NOMO-1 (cell line): Measurements from ENCODE around the gene GLIS2.

Source experiments
- DNase-seq, 2 experiments: peaks; one replicate each; lab custom pipeline; 2025; ENCODE audit not compliant: unreplicated experiment in 2 of 2; lab: John Stamatoyannopoulos, UW

GLIS2 gene

GRCh38 chr16:4349332-4349731 lies 33.5 kb downstream of the GLIS2 start:
- no peak for DNase-seq

GRCh38 chr16:4350365-4350786 lies 34.5 kb downstream of the GLIS2 start:
- DNase-seq = no peak

DNA sequence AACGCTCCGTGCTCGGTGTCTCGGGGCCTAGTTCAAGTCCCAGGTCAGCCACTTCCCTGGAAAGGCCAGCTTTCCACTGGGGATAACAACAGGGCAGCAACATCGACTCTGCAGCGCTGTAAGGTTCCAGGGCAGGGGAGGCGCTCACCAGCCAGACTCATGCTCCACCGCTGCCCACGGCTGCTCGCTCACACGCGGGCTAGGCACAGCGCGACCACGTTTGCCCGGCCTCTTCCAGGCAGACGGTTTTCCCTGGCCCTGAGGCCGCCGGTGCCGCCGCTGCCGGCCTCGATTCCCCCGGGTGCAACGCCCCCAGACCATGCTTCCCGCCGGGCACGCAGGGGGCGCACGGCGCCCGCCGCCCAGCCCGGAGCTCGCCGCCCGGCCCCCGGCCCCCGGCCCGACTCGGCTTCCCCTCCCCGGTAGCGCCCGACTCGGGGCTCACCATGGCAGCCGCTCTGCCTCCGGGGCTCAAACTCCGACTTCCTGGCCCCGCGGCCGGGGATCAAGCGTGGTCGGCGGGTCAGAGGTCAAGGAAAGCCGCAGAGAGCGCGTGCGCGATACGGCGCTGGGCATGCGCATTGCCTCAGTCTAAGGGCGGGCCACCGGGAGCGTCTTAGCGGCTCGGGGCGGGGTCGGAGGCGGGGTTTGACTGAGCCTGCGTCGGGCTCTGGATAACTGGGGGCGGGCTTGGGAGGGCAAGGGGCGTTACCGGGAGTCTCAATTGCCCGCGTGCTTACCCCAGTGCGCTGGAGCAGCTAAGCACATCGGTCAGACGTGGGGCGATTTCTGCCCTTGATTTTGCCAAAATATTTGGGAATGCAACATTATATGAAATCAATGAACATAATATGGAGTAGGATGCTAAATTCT lies 35.2 kb downstream of the GLIS2 start, which contains the start of gene PAM16:
TSS of gene PAM16 (minus strand) at position 535 of the 873 bp plus-strand sequence. CDS start at position 448, 87 bp downstream.
- peak; percentile 90 to 96 for DNase-seq

DNA sequence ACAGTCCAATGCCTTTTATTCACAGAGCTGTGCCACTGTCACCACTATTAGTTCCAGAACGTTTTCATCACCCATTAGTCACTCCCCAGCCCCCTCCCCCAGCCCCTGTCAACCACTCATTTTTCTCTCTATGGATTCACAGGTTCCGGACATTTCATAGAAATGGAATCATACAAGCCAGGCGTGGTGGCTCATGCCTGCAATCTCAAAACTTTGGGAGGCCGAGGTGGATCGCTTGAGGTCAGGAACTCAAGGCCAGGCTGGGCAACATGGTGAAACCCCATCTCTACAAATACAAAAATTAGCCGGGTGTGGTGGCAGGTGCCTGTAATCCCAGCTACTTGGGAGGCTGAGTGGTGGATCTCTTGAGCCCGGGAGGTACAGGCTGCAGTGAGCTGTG lies 36.0 kb downstream of the GLIS2 start:
- no peak for DNase-seq

GRCh38 chr16:4352843-4353242 lies 37.0 kb downstream of the GLIS2 start:
- no peak for DNase-seq

GRCh38 chr16:4353675-4354074 lies 37.8 kb downstream of the GLIS2 start:
- DNase-seq = no peak

DNA sequence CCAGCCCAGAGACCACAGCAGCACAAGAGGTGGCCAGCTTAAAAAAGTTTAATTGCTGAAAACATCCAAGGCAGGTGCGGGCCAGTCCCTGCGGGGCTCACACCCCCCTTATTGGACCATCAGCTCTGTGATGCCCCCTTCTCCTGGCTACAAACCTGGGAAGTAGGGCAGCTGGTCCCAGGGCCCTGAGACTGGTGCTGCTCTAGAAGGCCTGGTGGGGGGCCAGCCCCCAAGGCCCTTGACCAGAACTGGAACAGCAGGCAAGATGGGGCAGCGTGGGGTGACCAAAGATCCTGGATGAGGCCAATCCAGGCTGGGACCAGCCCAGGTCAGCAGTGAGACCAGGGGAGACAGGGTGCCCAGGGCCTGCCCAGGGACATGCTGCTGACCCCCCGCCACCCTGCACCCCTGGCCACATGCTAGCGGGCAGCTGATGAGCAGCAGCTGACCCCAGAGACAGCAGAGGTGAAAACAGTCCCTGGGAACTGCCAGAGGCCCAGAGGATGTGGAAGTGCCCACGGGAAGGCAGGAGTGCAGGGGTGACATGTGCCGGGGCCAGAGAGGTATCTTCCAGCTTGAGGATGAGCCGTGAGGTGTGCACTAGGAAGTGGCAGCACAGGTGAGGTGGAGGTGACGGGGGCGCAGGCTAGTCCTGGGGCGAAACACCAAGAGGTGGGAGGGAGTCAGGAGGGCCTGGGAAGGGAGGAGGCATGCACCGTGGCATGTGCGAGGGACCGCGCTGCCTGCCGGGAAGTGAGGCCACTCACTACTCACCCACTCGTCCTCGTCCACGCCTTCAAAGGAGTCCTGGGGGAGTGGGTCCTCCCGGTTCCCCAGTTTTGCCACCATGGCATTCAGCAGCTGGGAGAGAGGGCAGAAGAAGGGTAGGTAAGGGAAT lies 38.9 kb downstream of the GLIS2 start:
- DNase-seq = no peak

DNA sequence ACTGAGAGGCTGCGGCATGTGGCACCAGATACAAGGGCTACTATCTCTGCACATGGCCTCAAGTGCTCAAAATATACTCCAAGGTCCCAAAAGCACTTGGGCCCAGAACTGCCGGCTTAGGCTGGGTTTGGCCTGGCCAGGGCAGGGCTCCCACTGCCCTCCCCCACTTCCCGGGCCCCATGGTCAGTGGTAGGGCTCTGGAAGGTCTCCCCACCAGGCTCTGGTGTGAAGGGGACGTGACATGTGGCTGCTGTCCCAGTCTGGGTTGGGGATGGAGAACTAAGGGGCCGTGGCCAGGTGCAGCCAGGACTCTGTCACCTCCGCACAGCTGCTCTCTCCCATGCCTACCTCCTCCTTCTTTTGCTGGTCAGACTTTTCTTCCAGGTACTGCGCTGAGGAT lies 41.0 kb downstream of the GLIS2 start:
- DNase-seq = no peak

DNA sequence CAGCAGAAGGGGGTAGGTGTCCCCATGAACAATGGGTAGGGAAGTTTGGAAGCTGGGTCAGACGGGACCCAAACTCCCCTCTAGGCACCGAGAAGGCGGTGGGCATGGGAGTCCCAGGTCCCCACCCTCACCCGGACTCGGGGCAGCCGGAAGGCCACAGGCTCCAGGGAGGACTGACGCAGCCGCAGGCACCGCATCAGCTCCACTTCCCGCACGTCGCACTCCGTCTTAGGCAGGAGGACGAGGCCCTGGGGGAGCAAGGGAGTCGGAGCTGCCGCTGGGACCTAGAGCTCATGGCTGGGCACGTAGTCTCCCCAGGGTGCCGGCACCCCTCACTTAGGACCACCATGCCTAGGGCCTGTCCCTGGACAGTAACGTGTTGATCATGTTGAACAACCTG lies 42.4 kb downstream of the GLIS2 start:
- DNase-seq = no peak

- DNase-seq = no peak
Measured at GRCh38 chr16:4358831-4359561, 43.1 kb downstream of the GLIS2 start.

DNA sequence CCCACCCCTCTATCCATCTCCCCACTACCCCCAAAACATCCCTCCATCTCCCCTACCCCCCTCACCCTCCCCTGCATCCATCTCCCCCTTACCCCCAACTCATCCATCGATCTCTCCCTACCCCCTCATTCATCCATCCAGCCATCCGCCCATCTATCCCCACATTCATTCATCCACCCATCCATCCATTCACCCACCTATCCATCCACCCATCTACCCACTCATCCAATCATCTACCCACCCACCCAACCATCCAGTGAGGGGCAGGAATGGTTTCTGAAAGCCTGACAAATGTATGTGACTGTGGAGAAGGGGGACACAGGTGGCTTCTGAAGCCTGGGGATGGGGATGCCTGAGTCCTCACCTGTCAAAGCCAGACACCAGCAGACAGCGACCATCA lies 44.0 kb downstream of the GLIS2 start:
- no peak for DNase-seq

- no peak for DNase-seq
Measured at GRCh38 chr16:4360538-4361021, 44.7 kb downstream of the GLIS2 start.

DNA sequence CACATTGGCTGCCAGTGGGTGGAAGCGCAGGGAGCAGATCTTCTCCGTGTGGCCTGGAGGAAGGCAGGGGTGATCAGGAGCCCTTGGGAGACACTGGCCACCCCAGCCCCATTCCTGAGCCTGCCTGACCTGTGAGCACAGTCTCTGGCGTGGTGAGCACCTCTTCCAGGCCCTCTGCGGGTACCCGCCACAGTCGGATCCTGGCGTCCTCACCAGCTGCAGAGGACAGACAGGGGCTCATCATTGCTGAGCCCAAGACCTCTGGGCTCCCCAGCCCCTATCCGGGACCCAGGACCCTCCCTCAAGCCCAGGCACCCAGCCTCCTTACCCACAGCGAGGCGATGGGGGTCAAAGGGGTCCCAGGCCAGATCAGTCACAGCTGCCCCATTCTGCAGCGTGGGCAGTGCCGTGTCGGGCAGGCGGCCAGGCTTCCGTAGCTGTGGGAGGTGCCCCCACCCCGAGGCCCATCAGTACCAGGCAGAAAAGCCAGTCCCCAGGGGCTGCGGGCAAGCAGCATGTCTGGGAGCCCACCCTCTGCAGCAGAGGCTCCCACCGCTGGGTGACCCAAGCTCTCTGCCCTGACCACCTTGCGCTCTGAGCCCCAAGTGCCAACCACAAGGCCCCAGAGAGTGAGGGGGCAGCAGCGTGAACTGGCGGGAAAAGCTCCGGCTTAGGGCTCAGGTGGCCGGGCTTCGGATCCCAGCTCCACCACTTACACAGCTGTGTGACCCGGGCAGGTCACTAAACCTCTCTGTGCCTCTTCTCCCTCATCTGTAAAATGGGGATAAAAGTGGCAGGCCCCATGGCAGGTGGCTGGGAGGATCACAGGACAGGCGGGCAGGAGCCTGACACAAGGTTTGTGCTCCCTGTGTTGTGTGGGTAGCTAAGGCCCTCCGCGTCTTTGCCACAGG lies 45.4 kb downstream of the GLIS2 start:
- DNase-seq = no peak

DNA sequence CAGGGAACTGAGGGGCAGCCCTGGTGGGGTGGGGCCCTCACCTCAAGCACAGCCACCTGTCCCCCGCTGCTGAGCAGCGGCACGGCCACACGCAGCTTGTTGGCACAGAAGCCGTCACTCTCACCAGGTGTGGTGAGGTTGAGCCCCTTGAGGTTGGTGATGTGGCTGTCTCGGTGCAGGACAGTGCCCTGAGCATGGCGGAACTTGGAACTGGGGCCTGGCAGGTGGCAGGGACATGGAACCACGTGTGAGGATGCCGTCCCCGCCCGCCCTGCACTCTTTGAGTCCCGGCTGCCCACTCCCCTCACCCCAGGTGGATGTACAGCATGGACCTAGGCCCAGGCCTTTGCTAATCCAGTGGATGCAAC lies 46.1 kb downstream of the GLIS2 start:
- DNase-seq = no peak

- no peak for DNase-seq
Measured at GRCh38 chr16:4362476-4363135, 46.7 kb downstream of the GLIS2 start.

DNA sequence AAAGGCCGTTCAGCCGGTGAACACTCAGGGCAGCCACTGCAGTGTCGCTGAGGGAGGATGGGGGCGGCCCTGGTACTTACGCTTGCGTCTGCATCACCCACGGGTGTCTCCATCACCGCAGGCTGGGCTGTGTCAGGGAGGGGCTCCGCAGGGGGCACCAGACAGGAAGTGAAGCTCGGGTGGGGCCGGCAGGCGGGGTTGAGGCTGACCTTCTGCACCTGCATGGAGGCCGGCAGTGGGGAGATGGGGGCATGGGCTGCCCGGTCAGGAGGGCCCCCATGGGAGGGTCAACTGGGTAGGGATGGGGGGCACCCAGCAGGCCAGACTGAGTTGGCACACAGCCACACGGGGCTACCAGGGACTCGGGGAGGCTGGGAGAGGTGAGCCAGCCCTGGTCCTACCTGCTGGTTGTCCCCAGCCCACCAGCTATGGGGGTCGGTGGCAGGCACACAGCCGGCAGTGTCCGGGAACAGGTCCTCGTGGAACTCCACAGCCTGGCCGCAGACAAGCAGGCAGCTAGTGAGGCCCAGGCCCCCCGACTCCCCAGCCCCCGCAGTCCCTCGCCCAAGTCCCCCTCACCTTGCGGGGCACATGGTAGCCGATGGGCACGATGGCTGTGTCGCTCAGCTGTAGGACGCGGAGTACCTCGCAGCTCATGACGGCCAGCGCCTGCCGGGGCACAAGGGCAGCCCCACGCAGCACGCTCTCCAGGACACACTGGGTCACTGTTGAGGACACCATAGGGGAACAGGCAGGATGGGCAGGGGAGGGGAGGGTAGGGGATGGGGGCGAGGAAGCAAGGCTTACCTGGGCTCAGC lies 48.5 kb downstream of the GLIS2 start:
- DNase-seq = no peak

GRCh38 chr16:4365014-4365406 lies 49.1 kb downstream of the GLIS2 start:
- DNase-seq = no peak

DNA sequence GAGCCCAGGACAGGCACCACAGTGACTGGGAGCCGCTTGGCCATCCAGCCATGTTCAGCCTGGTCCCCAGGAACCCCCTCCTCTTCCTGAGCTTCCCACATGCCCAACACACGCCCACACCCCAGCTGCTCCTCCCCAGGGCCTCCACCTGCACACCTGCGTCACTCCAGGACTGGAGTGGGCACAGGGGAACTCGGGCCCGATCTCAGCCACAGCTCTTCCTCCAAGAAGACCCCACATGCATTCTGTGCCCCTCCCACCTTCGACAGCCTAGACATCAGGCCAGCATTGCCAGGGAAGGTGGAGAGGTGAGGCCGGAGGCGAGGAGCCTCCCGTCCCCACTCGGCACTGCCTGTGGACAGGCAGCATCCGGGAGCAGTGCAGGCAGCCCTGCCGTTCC lies 49.7 kb downstream of the GLIS2 start:
- no peak for DNase-seq
